ENCODE results near the gene DRAP1.
A peak's percentile ranks its signal among the peaks of the same experiment; 100 is the strongest.

DNA sequence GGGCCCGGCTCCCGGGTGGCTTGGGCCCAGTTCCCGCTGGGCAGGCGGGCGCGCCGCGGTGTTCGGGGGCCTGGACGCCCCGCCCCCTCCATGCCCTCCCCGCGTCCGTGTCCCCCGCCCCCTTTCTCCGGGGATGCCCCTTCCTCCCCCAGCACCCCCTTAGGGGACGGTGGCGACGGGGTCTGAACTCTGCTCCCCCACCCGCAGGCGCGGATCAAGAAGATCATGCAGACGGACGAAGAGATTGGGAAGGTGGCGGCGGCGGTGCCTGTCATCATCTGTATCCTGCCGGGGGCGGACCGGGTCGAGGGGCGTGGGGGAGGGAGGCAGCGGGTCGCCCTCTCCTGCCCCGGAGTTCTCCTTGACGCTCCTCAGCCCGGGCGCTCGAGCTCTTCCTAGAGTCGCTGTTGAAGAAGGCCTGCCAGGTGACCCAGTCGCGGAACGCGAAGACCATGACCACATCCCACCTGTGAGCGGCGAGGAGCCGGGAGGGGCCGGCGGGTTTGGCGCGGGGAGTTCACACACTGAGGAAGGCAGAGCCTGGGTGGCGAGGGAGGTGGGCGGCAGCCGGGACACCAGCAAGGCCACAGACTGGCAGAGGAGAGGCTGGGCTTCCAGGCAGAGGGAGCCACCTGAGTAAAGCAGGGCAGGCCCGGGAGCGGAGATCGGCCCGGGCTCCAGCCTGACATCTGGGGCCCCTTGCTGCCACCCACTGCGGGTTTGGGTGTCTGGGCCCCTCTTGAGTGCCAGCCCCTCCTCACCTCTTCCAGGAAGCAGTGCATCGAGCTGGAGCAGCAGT is 546 bp downstream of the DRAP1 start:
- no peak for TF ChIP-seq CTCF (IDR thresholded peaks at IDR 0.05)
- TF ChIP-seq POLR2A (IDR thresholded peaks at IDR 0.05): peak in 1 of 2 donors; percentile 4
- no peak for TF ChIP-seq EP300 (IDR thresholded peaks at IDR 0.05)
